ENCODE measurements around the gene ZNF688. TPM values are rescaled to one million over a fixed set of nuclear protein-coding genes. Genes with fewer than 3 reads are reported as not detected.
"Not testable (repeated sequence)": the region's sequence is repeated elsewhere in the genome, so short reads cannot be mapped to it uniquely, and the experiment has no call there.

ZNF688 gene
- polyA plus RNA-seq, 12 donors = 5.1 to 14.9 (median 8.7) TPM; not detected in 1

DNA sequence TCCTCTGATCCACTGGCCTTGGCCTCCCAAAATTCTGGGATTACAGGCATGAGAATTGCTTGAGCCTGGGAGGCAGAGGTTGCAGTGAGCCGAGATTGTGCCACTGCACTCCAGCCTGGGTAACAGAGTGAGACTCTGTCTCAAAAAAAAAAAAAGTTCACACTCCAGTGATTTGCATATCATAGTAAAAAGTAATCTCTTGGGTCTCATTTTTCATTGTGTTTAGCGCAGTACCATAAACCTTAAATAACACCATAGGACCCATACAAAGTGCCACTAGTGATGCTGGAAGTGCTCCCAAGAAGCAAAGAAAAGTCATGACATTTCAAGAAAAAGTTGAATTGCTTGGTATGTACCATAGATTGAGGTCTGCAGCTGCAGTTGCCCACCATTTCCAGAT lies 18.1 kb upstream of the ZNF688 start:
- DNase-seq = not testable (repeated sequence)

DNA sequence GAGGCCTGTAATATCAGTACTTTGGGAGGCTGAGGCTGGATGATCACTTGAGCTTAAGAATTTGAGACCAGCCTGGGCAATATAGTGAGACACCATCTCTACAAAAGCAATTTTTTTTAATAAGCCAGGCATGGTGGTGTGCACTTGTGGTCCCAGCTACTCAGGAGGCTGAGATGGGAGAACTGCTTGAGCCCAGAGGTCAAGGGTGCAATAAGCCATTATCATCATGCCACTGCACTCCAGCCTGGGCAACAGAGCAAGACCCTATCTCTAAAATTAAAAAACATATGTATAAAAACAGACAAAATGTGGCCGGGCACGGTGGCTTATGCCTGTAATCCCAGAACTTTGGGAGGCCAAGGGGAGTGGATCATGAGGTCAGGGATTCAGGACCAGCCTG lies 17.1 kb upstream of the ZNF688 start:
- DNase-seq = no peak

DNA sequence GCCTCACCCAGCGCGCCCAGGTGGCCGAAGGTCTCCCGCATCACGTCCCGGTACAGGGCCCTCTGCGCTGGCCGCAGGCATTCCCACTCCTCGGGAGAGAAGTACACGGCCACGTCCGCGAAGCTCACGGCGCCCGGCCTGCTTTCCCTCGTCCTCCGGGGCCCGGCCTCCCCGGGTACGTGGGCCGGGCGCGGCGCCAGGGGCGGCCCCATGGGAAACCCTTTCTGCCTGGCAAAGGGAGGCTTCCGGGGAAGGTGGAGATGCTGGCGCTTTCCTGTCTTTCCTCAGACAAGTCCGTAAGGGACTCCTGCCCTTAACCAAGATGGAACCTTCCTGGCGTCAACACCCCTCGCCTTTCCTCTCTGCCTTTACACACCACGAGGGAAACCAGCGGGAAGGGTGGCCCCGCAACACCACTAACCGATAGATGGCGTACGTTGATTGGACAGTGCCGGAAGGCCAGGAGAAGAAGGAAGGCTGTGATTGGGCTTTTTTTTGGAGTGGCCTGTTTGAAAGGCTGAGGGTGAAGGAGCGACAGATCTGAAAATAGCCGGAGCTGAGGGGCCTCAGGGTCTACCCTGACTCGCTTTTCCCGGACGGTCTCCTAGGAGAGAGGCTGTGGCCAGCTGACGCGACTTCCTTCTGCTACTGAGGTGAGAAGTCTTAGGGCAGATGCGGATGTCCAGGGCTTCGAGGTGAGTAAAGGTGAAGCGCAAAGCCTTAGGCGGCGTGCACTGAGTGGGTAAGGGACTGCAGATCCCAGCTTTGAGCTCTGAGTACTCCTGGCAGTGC lies 14.1 kb upstream of the ZNF688 start, which contains the start of gene ZNF785:
TSS of gene ZNF785 (minus strand) at position 298 of the 792 bp plus-strand sequence. CDS start at position 212, 86 bp downstream.
- DNase-seq = peak; percentile 98

DNA sequence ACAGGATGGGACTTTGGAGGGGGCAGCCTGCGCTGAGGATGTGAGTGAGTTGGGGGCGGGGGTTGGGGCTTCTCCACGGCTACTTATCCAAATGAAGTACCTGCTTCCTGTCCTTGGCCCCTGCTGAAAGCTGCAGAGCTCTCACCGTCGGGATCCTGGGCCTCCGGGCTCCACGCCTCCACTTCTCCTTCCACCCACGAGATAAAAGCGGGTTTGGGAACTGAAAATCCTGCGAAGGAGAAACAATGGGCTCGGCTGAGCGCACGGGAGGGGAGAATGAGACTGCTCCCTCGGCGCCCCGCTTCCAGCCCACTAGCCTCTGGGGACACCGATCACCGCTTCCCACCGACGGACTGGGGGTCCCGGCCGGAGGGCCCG lies 13.5 kb upstream of the ZNF688 start:
- no peak for DNase-seq

DNA sequence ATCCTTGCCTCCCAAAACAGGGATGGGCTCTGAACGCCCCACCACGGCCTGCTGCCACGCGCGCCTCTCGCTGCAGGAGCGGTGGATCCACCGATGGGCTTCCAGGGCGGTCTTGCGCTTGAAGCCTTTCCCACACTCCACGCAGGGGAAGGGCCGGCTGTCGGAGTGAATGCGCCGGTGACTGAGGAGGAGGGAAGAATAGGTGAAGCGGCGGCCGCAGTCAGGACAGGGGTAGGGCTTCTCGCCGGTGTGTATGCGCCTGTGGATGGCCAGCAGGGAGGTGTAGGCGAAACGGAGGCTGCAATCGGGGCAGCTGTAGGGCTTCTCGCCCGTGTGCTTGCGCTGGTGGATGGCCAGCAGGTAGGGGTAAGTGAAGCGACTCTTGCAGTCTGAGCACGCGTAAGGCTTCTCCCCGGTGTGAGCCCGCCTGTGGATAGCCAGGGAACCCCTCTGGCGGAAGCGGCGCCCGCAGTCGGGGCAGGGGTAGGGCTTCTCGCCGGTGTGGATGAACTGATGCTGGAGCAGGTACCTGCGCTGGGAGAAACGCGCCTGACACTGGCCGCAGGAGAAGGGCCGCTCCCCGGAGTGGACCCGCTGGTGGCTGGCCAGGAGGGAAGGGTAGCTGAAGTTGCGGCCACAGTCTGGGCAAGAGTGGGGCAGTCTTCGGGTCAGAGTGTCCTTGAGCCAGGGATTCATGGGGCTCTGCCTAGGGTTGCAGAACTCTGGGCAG lies 11.3 kb upstream of the ZNF688 start:
- DNase-seq = no peak

DNA sequence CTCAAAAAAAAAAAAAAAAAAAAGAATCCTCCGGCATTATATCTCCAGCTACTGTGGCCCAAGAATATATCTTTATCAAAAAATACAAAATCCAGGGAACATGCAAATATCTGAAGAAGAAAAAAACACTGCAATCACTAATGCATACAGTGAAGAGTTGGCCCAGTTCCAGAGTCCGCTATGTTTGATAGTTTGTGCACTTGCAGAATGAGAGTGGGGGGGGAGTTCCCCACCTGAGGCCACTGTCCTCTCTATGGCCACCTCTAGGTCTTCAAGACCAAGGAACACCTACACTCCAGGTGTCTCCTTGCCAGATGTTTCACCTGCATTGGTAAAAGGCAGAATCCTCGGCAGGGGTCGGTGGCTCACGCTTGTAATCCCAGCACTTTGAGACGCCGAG lies 9.9 kb upstream of the ZNF688 start:
- DNase-seq = no peak

DNA sequence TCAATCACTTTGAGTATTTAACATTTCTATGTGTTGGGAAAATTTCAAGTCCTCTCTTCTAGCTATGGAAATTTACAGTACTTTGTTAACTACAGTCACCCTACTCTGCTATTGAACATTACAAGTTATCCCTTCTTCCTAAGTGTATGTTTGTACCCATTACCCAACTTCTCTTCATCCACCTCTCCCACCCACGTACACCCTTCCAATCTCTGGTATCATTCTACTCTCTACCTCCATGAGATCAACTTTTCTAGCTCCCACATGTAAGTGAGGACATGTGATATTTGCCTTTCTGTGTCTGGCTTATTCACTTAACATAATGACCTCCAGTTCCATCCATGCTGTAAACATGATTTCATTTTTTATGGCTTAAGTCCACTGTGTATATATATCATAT lies 3.2 kb upstream of the ZNF688 start:
- DNase-seq = no peak

DNA sequence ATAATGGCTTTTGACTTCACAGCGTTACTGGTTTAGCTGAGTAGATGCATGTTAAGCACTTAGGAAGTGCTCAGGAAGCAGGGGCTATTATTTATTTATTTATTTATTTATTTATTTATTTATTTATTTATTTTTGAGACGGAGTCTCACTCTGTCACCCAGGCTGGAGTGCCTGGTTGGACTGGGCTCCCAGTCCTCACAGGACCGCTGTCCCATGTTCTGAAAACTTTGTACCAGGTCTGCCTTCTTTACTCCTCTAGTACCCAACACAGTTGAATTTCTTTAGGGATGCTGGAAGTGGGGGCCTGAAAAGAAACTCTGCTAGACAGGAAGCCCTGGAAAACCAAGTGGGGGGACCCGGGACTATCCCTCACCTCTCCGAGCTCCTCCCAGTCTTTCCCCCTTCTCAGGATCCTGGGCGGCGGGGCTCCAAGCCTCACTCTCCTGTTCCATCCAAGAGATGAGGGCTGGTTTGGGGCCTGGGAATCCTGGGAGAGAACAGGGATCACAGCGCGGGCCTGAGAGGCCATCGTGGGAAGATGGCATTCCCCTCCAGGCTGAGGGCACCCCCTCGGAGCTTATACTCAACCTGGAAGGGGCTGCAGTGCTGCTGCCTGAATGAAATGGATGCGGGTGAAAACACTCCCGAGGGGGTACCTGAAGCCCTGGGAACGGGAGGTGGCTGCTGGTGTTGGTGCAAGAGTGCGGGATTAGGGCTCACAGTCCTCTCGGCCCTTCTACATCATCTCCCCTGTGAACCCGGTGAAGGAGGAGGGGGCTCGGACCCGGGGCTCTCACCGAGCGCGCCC lies 674 bp downstream of the ZNF688 start:
- peak; percentile 55 for DNase-seq

DNA sequence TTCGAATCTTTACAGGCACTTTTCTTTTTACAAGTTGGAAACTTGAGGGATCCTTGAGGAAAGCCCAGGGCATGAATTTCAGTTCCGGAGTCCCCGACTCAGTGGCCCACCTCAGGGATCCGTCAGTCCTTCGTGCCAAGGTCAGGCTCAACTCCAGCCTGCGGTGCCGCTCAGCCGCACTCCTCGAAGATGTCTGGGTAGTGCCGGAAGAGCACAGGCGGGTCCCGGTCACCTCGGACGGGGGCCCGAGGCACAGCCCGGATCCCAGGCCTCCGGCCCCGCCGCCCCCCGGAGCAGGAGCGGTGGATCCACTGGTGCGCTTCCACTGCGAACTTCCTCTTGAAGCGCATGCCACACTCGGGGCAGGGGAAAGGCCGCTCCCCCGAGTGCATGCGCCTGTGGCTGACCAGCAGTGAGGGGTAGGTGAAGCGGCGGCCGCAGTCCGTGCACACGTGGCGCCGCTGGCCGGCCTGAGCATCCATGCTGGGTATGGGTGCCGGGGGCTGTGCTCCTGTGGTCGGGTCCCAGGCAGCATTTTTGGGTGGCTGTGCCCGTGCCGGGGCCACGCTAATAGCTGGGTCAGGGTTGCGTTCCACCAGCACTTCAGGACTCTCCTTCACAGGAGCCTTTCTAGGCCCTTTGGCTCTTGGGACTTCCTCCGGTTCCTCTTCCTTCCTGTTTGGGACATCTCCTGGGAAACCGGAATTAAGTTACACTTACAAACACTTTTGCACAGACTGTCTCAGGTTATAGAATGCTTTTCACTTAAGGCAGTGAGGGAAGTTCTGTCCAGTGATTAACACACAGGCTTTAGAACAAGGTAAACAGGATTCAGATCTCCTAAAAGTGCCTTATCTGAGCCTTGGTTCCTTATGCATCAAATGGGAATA lies 1.5 kb downstream of the ZNF688 start:
- no peak for DNase-seq

DNA sequence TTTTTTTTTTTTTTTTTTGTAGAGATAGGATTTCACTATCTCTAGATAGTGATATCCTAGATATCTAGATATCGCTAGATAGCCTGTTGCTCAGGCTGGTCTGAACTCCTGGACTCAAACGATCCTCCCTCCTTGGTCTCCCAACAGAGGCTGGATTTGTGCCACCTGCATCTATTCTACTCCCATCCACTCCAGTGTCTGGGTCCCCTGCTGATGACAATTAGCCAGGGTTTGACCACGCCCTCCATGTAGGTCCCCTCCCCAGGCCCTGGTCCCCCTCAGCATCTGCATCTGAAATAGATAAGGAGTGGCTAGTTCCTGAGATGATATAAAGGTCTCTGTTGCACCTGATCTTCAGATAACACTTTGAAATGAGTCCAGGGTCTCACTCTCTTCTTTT lies 2.2 kb downstream of the ZNF688 start:
- no peak for DNase-seq

DNA sequence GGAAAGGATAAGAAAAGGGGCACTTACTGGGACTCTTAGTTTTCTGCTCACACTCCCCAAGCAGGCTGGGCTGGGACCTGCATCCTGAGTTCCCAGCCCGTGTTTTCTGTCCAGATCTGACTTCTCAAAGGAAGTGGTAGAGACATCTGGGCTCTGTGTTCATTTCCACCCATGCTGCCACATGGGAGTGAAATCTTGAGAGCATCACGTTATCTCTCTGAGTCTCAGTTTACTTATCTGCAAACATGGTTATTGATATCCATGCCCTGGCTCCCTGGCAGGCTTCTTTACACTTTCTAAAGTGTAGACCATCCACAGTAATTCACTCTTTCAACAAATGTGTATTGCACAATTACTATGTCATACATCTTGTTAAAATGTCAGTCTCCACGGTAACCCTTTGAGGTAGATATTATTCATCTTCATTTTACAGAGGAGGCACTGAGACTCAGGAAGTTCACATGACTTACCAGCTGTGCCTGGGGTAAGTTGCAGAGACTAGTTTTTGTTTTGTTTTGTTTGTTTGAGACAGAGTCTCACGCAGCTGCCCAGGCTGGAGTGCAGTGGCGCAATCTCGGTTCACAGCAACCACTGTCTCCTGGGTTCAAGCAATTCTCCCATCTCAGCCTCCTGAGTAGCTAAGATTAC lies 3.4 kb downstream of the ZNF688 start:
- DNase-seq = no peak

DNA sequence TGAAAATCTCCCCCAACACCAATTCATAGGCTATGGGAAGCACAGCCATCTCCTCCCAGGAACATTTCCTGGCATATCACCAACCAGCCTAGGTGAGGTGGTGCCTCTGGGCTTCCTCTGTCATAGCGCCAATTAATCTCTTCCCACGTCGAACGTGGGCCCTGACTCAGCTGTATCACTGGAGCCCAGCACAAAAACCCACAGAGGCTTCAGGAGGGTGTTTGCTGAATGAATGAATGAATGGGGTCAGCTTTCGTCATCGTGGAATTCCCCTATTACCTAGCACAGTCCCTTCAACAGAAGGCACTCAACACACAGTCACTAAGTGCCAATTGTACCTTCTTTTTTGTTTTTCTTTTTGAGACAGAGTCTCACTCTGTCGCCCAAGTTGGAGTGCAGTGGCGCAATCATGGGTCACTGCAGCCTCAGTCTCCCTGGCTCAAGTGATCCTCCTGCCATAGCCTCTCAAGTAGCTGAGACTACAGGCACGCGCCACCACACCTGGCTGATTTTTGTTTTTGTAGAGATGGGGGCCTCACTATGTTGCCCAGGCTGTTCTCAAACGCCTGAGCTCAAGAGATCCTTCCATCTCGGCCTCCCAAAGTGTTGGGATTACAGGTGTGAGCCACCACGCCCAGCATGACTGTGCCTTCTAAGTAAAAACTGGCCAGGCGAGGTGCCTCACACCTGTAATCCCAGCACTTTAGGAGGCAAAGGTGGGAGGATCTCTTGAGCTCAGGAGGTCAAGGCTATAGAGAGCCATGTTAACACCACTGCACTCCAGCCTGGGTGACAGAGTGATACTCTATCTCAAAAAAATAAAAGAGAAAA lies 4.1 kb downstream of the ZNF688 start:
- DNase-seq = no peak

DNA sequence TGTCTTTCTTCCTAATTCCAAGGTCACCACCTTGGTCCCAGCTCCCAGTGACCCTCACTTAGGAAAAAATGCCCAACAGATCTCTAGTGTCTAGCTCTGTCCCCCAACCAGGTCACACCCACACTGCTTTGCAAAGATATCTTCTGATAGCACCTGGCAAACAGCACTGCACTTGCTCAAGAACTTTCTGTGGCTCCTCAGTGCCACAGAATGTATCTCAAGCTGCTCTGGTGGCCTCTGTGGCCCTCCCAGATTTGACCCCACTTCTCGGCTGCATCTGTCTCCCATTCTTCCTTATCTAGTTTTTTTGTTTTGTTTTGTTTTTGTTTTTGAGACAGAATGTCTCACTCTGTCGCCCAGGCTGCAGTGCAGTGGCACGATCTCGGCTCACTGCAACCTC lies 5.0 kb downstream of the ZNF688 start:
- DNase-seq = no peak

DNA sequence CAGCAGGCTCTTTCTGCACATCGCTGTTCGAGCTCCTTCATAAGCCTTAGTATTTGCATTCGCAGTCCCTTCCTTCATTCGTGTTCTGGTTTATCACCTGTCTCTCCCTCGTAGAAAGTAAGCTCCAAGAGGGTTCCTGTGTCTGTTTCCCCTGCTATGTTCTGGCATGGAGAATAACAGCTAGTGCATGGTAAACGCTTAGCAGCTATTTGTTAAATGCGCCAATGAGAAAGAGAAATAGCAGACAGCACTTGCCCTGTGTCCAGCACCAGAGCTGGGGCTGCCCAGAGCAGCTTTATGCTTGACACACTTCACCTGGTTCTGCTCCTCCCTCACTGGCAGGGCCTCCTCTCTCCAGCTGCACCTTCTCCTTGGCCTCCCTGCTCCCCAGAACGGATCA lies 5.5 kb downstream of the ZNF688 start:
- no peak for DNase-seq

DNA sequence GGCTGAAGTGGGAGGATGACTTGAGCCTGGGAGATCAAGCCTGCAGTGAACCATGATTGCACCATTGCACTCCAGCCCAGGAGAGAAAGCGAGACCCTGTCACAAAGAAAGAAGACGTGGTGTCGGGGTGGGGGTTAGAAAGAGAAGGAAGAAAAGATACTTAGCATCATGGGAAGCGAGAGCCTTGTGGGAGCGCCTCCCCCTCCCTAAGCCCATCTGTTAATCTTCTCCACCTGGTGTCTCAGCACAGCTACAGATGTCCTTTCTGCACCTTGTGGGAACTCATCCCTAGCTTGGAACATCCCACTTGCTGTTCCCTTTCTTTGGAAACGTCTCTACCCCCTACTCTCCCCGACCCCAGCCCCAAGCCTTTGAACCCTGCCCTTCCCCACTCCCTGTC lies 6.0 kb downstream of the ZNF688 start:
- DNase-seq = no peak

DNA sequence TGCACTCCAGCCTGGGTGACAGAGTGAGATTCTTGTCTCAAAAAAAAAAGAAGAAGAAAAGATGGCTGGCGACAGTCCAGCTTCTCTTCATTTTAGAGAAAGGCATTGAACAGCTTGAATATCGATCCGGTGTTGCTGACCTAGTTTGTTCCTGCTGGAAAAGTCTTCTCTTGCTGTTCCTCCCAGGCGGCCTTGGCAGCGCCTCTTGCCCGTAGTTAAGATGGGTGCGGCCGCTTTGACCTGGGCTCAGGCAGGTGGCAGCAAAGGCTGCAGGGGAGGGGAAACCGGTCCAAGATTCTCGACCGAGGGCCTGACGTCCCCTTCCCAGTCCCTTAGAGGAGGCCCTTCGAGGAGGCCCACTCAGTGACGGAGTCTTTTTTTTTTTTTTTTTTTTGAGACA lies 9.5 kb downstream of the ZNF688 start:
- DNase-seq = no peak

DNA sequence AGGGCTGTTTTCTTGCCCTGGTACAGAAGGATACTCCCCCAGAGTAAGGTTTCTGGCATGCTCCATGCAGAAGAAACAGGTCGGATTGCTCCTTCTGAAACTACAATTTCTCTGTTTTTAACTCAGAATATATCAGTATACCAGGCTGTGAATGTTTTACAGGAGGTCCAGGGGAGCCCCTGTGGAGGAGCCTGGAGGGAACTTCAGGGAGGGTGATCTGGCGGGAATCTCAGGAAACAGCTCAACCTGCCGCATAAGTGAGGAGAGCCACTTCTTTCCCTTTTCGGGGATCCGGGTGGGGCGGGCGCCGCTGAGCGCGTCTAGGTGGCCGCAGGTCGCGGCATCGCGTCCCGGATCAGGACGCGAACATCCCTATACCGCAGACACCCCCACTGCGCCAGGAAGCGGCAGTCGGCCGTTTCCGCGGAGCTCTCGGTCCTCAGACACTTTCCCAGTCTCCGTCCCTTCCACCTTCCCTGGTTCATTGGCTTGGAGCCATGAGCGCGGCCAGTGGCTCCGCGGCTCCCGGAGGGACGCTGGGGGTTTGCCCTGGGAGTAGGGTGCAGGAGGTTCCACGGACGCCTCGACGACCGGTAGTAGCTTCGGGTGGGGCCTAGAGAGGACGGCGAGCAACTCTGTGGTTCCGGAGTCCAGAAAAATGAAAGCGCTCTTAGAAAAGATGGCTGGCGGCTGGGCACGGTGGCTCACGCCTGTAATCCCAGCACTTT lies 10.3 kb downstream of the ZNF688 start:
- no peak for DNase-seq

DNA sequence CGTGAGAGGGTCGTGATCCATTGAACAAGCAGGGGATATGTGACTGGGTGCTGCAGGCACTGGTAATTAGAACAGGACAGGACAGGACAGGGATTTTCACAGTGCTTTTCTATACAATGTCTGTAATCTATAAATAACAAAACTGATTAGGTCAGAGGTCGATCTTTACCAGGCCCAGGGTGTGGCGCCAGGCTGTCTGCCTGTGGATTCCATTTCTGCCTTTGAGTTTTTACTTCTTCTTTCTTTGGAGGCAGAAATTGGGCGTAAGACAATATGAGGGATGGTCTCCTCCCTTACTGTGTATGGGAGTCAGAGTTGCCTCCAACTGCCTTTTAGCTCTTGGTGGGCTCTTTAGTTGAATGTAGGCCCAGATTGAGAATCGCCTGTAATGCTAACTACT lies 11.8 kb downstream of the ZNF688 start:
- no peak for DNase-seq

DNA sequence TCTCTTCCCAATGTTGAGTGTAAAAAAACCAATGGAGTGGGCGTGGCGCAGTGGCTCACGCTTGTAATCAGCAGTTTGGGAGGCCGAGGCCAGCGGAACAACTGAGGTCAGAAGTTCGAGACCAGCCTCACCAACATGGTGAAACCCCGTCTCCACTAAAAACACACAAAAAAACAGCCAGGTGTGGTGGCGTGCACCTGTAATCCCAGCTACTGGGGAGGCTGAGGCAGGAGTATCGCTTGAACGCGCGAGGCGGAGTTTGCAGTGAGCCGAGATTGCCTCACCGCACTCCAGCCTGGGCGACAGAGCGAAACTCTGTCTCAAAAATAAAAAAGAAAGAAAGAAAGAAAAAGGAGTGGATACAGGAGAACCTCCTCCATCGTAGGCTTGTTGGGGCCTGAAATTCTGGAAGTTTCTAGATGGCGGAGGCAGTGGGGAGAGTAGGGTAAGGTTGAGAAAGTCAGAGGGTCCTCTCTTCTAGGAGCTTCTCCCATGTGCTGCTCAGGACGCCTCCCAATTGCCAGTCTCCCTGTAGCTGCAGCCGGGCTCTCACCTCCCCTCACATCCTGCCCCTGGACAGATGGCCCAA lies 12.6 kb downstream of the ZNF688 start:
- DNase-seq = no peak

Data from muscle of arm (tissue), 12 donors.